ENCODE data around the gene MTOR.

MTOR gene

DNA sequence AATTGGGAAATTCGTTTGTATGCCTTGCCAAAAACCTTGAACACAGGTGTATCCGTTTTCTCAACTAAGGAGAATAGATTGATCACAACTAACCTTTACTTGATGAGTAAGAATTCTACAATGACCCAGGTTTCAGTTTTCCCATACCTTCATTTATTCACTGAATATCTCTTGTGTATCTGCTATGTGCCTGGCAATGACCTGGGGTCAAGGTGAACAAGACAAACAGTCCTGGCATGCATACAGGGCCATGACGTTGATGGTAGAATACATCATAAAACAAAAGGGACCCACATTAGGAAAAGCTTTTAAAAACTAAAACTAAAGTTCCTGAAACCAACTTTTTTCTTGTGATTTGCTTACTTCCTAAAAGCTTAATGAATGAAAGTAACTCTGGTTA lies 130.5 kb downstream of the MTOR start:
- H3K4me3 ChIP-seq (ENCODE audit: low read depth, low read length), result no peak overlapping the region
- H3K27ac ChIP-seq, result peak overlapping the region; percentile 78
- H3K27me3 ChIP-seq (ENCODE audit: insufficient read depth, low read depth, severe bottlenecking), result no peaks in the 10 kb centered on the region
- DNase-seq, result no peak
- TF ChIP-seq, protein P1, sequence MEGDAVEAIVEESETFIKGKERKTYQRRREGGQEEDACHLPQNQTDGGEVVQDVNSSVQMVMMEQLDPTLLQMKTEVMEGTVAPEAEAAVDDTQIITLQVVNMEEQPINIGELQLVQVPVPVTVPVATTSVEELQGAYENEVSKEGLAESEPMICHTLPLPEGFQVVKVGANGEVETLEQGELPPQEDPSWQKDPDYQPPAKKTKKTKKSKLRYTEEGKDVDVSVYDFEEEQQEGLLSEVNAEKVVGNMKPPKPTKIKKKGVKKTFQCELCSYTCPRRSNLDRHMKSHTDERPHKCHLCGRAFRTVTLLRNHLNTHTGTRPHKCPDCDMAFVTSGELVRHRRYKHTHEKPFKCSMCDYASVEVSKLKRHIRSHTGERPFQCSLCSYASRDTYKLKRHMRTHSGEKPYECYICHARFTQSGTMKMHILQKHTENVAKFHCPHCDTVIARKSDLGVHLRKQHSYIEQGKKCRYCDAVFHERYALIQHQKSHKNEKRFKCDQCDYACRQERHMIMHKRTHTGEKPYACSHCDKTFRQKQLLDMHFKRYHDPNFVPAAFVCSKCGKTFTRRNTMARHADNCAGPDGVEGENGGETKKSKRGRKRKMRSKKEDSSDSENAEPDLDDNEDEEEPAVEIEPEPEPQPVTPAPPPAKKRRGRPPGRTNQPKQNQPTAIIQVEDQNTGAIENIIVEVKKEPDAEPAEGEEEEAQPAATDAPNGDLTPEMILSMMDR (IDR thresholded peaks at IDR 0.05; ENCODE audit: low read depth, low read length), result no peak
- no peaks in the 10 kb centered on the region for H3K9me3 ChIP-seq (ENCODE audit: severe bottlenecking)
- peaks cover 72% of the 10 kb centered on the region for H3K36me3 ChIP-seq

DNA sequence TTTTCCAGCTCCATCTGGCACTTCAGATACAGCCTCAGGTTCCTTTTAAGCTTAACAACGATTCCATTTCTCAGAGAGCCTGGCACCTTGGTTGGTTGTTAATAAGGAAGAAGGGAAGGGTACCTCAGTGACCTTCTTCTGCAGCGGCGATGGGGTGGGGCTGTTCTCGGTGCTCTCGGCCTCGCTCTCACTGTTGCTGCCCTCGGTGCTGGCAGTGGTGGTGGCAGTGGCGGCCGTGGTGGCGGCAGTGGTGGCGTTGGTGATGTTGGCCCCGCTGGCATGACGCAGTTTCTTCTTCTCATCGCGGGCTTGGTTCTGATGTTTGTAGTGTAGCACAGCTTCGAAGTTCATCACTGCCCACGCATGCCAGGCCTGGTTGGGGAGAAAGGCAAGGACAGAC lies 131.9 kb downstream of the MTOR start:
- Histone ChIP-seq H3K36me3 (peaks cover 71% of the 10 kb centered on the region), H3K4me3 (ENCODE audit: low read depth, low read length) (no peak overlapping the region), H3K9me3 (ENCODE audit: severe bottlenecking) (no peaks in the 10 kb centered on the region), H3K27me3 (ENCODE audit: insufficient read depth, low read depth, severe bottlenecking) (no peaks in the 10 kb centered on the region), H3K27ac (no peak overlapping the region)
- TF ChIP-seq, protein P1 (IDR thresholded peaks at IDR 0.05; ENCODE audit: low read depth, low read length), result no peak
- DNase-seq, result no peak

DNA sequence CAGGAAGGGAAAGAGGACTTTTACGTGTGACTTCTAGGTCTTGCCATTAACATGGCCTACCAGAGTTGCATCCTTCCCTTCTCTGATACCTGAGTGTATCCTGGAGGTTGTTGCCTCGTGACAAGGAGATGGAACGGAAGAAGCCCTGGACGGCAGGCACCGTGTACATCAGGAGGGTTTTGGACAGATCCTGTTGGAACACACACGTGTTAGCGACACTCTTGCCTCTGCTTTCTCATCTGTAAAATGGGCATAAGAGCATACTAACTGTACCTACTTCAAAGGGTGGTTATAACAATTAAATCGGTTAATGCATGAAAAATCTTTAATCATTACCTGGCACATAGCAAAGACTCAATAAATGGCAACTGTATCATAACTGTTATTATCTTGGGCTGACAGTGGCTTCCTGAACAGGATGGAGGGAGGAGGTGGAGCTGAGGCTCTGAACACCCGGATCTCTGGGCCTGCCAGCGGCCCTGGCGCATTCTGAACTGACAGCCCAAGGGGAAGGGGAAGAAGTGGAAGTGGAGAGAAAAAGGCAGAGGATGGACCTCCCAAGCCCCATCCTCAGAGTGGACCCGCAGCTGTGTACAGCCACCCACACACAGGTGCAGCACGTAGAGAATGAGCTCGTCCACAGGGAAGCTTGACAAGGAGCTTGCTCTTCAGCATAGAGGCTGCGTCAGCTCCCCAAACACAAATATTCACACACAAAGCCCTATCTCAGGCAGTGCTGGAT lies 132.5 kb downstream of the MTOR start:
- TF ChIP-seq, protein P1 (IDR thresholded peaks at IDR 0.05; ENCODE audit: low read depth, low read length), result no peak
- Histone ChIP-seq H3K36me3 (peaks cover 77% of the 10 kb centered on the region), H3K27me3 (ENCODE audit: insufficient read depth, low read depth, severe bottlenecking) (no peaks in the 10 kb centered on the region), H3K9me3 (ENCODE audit: severe bottlenecking) (no peaks in the 10 kb centered on the region), H3K4me3 (ENCODE audit: low read depth, low read length) (no peak overlapping the region), H3K27ac (no peak overlapping the region)
- DNase-seq, result no peak

DNA sequence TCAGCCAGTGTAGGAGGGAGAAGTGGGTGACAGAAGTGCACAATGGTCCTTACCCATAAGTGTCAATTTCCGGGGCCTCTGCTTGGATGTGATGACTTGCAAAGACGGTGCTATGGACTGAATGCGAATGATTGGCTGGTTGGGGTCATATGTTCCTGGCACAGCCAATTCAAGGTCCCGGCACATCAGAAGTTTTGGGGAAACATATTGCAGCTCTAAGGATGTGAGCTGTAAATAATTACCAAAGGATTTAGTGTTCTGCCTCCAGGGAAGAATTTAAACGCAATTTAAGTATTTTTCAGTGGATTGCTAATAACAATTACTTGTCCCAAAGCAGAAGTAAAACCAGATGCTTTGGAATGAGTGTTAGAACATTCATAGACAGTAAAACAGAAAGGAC lies 135.8 kb downstream of the MTOR start:
- TF ChIP-seq, protein P1 (IDR thresholded peaks at IDR 0.05; ENCODE audit: low read depth, low read length), result no peak

DNA sequence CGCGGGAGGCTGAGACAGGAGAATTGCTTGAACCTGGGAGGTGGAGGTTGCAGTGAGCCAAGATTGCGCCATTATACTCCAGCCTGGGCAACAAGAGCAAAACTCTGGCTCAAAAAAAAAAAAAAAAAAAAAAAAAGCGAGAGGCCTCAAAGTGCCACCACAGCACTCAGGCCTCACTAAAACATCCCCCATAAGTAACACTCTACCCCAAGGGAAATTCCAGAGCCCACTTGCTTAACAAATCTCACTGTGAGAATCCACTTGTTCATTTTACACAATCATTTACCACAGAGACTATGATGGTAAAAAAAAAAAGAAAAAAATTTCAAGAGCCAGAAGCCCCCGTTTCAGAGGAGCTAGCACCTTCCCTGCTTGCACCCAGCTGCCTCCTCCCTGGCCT lies 136.4 kb downstream of the MTOR start:
- TF ChIP-seq, protein P1 (IDR thresholded peaks at IDR 0.05; ENCODE audit: low read depth, low read length), result no peak
- H3K4me3 ChIP-seq (ENCODE audit: low read depth, low read length), result no peak overlapping the region
- DNase-seq, result no peak
- H3K27me3 ChIP-seq (ENCODE audit: insufficient read depth, low read depth, severe bottlenecking), result no peaks in the 10 kb centered on the region
- no peak overlapping the region for H3K27ac ChIP-seq
- no peaks in the 10 kb centered on the region for H3K9me3 ChIP-seq (ENCODE audit: severe bottlenecking)
- H3K36me3 ChIP-seq, result peaks cover 90% of the 10 kb centered on the region

More for the DNA sequence above, 135.8 kb downstream of the MTOR start:
- Histone ChIP-seq H3K27me3 (ENCODE audit: insufficient read depth, low read depth, severe bottlenecking) (no peaks in the 10 kb centered on the region), H3K9me3 (ENCODE audit: severe bottlenecking) (no peaks in the 10 kb centered on the region), H3K36me3 (peaks cover 90% of the 10 kb centered on the region), H3K4me3 (ENCODE audit: low read depth, low read length) (no peak overlapping the region), H3K27ac (no peak overlapping the region)
- DNase-seq, result no peak

DNA sequence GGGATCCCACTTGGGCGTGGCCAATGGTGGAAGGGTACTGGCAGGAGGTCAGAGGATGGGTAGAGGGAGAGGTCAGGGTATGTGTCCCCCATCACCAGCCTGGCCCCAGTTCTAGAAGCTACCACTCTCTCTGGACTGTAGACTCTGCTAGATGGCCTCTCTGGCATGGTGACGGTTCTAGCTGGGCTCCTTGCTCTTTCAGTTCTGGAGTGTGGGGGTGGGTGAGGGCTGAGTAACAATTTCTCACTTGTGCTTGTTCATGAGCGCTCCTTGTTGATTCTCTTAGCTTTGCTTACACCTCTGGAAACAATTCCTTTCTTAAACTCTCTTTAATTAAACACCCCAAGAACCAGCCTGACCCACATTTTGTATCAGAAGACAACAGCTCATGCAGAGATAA lies 137.4 kb downstream of the MTOR start:
- H3K9me3 ChIP-seq (ENCODE audit: severe bottlenecking), result no peaks in the 10 kb centered on the region
- no peaks in the 10 kb centered on the region for H3K27me3 ChIP-seq (ENCODE audit: insufficient read depth, low read depth, severe bottlenecking)
- no peak overlapping the region for H3K27ac ChIP-seq
- H3K36me3 ChIP-seq, result peaks cover 81% of the 10 kb centered on the region
- DNase-seq, result no peak
- TF ChIP-seq, protein P1 (IDR thresholded peaks at IDR 0.05; ENCODE audit: low read depth, low read length), result no peak
- no peak overlapping the region for H3K4me3 ChIP-seq (ENCODE audit: low read depth, low read length)
